GM19372 (cell line): ENCODE measurements around the gene SDF4.

Experiments
- ATAC-seq: cut with Tn5 transposase; IDR thresholded peaks from one replicate; pipeline ENCODE4 v1.9.1; 2021; ENCODE audit warnings: mild to moderate bottlenecking, low read depth, moderate library complexity; ENCODE audit not compliant: unreplicated experiment

SDF4 gene, protein sequence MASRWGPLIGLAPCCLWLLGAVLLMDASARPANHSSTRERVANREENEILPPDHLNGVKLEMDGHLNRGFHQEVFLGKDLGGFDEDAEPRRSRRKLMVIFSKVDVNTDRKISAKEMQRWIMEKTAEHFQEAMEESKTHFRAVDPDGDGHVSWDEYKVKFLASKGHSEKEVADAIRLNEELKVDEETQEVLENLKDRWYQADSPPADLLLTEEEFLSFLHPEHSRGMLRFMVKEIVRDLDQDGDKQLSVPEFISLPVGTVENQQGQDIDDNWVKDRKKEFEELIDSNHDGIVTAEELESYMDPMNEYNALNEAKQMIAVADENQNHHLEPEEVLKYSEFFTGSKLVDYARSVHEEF

DNA sequence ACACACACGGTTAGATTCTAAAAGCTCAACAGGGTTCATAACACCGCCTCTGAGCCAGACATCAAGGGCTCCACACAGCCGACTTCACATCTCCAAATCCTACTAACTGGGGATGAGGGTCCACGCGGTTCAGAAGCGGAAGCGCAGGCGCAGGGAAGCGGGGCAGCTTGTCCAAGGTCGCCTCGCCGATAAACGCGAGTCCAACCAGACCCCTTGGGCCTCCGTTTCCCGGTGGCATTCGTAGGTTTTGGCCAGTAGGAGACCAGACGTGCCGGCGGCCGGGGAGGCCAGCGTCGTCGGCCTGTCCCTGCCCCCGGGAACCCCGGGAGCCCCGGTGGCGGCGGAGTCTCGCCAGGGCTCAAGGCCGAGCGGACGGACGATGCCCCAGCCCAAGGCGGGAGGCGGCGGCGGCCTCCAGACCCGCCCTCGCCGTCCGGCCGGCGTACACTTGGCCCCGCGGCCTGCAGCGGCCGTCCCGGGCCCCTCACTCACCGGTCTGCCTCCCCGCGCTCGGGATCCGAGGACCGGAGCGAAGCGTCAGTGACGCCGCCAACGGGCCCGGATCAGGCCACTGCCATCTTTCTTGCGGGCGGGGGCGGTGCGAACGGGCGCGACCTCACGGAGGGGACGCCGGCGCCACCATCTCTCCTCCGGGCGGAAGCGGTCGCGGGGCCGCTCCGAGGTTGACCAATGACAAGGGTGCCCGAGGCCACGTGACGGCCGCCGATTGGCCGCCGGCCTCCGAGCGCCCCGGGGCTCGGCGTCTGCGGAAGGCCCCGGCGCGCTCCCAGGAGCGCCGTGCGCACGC, at the start of gene SDF4:
SDF4 (minus strand) TSS at position 602 of the 808 bp plus-strand sequence. CDS start 3,229 bp downstream, outside the sequence.
- ATAC-seq, result peak; percentile 96

DNA sequence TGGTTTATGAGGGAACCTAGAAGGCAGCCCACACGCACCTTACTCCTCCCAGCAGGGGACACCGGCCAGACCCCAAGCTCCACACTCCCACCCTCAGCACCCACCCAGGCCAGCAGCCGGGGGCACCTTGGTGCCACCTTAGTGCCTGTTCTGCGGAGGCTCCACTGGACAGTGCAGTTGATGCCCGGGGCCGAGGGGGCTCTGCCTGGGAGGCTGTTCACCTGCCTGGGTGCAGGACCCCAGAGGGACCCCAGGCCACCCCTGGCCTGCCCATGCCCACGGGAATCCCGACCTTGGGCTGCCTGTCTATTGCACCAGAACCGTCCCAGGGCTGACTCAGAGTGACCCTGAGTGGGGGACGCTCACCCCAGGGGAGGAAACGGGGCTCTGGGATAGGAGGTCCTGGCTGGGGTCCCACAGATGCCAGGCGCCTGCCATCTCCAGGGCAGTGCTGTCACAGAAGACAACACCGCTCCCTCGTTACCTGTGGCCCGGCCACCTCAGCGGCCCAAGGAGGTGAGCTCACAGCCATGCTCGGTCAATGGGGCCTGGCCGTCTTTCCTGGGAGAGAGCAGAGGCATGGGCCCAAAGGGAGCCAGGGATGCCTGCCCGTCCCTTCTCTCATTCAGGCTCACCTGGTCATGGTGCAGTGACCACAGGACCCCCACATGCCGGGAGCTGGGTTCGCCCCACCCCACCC, 49.1 kb upstream of the SDF4 start:
- ATAC-seq, result no peak

DNA sequence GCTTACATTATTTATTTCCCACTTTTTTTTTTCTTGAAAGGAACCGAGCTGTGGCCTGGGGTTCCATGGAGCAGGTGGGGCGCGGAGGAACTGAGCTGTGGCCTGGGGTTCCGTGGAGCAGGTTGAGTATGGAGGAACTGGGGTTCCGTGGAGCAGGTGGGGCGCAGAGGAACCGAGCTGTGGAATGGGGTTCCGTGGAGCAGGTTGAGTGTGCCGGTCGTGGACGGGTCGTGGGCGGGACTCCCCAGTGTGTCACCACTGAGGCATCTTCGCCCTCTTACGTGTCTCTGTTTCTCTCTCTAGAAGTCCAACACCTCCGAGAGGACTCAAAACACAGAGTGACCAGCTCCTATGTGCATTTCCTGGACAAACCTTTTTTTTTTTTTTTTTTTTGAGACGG, 47.2 kb upstream of the SDF4 start:
- ATAC-seq, result no peak

DNA sequence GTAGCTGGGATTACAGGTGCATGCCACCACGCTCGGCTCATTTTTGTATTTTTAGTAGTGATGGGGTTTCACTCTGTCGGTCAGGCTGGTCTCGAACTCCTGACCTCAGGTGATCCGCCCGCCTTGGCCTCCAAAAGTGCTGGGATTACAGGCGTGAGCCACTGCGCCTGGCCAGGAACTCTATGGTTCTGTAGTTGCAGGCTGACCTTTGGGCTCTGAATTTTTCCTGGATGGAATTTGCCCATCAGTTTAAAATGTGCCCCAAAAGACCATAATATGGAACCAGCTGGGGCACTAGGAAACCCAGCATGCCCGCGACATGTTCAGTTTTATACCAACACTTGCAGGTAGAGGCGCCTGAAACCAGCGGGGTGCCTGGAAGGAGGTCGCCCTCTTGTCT, 46.8 kb upstream of the SDF4 start:
- no peak for ATAC-seq

DNA sequence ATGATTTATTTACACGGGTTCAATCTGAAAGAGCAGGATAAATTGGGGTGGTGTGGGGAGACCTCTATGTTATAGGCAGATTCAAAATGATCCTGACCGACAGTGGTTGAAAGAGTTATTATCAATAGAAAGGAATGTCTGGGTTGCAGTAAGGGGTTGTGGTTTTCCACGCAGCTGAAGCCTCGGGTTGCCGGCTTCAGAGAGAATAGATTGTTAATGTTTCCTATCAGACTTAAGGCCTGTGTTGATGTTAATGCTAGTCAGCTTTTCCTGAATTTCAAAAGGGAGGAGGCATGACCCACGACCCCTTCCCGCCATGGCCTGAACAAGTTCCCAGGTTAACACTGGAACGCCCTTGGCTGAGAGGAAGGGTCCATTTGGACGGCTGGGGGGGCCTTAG, 44.0 kb upstream of the SDF4 start:
- ATAC-seq, result no peak

DNA sequence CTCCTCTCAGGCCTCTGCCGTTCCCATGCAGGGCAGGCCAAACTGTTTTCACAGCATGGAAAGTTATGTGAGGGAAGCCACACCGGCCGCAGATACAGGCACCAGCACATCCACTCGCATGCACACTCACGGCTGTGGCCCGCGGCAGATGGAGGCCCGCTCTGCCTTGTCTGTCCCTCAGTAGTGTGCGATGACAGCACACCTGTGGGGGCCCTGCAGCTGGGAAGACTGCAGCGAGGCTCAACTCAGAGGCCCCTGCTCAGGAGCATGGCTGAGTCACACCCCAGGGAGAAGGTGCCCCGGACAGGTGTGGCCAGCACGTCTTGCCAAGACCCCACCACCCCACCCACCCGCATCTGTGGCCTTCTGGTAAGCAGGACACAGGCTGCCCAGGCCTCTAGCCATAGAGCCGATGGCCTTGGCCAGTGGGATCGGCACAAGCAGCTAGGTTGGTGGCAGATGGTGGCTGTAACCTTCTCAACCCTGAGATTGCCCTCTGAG, 43.2 kb upstream of the SDF4 start:
- no peak for ATAC-seq

DNA sequence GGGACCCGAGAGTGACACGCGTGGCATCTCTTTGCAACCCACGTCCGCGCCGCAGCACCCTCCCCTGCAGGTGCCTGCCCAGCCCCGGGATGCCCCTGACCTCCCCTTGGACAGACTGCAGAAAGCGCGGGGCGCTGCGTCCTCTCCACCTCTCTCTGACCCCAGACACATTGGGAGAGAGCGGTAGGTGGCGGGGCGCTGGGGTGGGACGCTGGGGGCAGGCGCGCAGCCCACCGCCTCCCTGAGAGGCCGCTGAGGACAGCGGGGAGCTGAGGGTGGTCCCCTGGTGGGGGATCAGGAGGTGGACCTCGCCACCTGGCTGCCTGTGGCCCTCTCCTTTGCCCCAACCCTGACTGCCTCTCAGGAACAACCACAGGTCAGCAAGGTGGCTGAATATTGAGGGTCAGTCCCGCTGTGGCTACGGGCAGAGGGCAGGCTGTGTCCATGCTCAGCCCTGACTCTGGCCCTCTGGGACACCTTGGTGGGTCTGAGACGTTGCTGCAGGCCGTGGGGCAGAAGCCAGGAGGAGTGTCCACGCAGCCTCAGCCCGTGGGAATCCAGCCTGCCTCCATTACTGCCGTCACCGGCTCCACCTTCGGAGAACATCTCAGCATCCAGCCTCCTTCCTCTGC, 42.6 kb upstream of the SDF4 start:
- no peak for ATAC-seq

DNA sequence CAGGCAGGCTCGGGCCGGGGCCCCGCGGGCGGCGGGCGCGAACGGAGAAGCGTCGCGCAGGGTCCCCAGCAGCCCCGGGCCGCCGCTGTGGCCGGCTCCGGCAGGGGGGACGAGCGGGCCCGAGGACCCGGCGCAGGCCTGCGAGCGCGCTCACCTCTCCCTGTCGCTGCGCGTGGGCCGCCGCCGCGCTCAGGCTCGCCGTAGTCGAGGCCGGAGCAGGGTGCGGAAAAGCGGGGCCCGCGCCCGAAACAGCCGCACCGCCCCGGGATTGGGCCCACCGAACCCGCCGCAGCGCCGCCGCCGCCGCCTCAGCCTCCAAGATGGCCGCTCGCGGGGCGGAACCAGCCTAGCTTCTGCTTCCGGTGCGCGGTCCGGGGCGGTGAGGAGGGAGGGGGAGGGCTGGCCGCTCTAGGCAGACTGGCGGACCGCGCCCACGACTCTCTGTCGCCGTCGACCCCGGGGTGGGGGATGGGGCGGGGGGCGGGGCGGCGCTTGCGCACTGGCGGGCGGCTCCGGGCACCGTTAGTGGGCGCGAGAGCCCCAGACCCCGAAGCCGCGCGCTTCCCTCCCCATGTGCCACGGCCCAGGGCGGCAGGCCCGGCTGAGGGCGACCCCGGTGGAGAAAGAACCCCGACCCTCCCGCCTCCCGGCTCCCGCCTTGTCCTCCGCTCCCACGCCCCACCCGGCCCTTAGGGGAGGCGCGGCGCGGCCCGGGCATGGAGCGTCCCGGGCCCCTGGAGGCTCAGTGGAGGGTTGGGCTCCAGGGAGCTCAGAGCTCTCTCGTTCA, 41.9 kb upstream of the SDF4 start, which contains the start of gene UBE2J2:
UBE2J2 (minus strand) TSS at position 343 of the 787 bp plus-strand sequence. CDS start 5,862 bp downstream, outside the sequence.
- peak; percentile 93 for ATAC-seq

DNA sequence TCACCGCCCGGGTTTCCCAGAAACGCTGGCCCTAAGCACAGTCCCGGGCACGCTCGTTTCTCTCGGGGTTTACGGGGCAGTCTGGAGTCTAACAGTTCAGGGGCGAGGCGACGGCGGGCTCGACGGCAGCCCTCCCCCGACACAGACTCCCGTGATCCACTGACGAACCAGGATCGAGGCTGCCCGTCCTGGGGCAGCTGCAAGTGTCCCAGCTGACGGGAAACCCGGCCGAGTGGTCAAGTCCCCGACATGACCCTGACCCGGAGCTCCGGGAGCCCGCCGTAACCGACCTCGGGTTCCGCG, 41.4 kb upstream of the SDF4 start:
- no peak for ATAC-seq

DNA sequence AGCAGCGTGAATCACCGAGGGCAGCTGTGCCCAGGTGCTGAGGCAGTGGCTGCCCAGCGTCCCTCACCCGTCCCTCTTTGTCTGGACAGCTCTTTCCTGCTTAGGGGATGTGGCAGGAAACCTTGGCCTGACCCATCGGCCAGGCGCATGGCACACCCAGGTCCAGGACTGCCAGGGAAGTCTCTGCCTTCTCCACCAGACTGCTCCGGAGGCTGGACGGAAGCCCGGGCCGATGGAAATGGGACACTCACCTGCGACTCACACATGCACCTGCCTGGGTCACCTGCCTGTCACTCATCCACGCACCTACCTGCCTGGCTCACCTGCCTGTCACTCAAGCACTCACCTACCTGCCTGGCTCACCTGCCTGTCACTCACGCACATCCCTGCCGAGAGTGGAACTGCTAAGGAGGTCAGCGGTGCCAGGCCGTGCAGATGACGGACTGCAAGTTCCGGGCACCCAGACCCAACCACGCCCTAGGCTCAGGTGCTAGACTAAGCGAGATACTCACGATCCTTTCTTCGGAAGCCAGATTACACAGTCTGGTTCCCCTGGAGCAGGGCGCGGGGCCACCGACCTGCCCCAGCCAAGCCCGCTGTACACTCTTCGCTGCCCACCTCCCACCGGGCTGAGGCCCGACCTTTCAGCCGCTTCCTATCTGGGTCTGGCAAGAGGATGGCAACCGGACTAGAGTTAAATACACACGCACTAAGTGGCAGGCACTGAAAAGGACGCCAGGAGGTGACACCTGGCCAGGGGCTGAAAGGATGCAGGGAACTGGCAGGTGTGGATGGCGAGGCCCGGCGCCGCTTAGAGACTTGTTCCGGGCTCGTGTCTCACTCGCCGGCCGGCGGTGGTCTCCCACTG, 40.8 kb upstream of the SDF4 start:
- ATAC-seq, result no peak

DNA sequence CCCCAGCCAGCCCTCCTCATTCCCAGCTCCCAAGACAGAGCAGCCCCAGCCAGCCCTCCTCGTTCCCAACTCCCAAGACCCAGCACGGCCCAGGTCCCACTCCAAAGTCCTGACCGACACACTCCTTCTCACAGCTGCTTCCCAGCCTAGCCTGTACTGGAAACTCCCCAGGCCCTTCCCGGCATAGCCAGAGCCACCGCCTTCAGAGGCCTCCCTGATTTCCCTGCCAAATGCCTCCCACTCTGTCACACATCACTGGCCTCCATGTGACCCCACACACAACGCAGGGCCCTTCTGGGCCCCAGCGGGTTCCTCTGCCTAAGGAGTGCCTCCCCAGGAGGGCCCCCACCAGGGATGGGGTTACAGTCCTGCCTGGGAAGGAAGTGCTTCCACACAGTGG, 39.0 kb upstream of the SDF4 start:
- ATAC-seq, result no peak

DNA sequence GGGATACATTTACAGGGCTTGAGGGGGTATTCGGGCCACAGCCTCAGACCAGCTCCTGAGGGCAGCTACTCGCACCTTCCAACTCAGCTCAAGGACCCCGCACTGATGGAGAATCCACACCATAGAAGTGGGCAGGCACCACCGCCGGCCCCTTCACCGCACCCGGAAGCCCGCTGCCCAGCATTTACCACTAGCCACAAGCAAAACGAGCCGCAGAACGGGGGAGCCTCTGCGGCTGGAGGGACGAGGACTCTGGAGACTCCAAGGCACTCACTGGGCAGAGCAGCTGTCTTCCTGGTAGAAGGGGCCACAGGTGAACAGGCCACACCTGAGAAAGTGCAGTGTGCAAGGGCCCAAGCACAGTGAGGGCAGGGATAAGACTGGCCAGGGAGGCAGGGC, 36.5 kb upstream of the SDF4 start:
- ATAC-seq, result no peak

DNA sequence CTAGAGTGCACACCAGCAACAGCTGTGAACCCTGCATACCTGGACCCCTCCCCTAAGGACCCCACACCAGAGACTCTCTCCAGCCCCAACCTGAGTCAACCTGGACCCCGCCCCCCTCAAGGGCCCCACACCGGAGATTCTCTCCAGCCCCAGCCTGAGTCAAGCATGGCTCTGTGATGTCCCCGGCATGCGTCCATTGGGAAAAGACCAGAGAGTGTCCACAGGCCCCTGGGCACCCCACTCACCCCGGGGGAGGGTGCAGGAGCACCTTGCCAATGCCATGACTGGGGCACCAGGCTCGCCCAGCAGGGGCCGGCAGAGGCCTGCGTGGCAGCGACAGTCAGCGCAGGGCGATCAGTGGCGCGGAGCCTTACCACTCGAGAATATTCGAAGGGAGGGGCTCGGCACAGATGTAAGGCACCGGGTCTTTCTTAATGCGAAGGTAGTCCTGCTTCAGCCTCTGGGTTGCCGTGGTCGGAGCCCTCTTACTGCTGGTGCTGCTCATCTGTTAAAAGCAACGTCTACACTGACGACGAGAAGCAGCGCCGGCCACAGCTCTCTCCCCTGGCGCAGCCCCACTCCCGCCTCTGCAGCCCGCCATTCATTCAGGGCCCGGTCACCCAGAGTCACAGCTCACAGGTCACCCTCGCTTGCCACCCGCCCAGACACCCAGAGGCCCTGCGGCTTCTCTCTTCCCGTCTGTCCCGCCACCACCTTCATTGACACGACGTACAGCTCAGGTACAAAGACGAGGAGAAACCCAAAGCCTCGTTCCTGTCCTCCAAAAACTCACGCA, 35.9 kb upstream of the SDF4 start:
- no peak for ATAC-seq

DNA sequence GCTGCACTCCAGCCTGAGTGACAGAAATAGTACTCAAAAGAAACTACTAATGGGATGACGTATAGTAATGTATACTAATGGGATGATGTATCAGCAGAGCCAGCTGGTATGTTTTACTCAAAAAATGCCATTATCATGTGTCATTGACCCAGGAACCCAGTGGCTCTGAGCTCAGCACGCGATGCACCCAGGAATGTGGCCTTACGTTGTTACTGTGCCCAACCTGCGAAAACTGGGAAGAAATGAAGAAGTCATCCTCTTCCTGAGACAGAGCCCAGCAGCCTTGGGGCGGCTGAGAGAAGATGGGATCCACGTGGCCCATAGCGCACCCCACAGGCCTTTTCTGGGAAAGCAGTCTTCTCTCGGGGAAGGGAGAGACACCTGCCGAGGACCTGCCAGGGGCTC, 33.1 kb upstream of the SDF4 start:
- no peak for ATAC-seq

DNA sequence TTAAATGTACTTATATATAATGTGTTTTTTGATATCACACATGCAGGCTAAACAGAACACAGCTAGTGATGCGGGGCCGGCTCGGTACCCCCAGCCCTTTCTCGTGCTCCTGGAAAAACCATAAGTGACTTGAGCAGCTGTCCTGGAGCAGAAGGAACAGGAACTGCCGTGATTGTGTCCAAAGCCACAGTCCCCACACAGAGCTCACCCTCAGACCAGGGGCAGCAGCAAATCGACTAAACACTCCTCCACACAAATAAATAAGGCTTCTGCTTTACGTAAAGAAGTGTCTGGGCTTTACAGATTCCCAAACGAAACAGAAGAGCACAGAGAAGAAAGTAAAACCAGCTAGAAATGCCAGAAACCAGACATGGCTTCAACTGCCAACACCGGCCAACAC, 32.2 kb upstream of the SDF4 start:
- ATAC-seq, result no peak

DNA sequence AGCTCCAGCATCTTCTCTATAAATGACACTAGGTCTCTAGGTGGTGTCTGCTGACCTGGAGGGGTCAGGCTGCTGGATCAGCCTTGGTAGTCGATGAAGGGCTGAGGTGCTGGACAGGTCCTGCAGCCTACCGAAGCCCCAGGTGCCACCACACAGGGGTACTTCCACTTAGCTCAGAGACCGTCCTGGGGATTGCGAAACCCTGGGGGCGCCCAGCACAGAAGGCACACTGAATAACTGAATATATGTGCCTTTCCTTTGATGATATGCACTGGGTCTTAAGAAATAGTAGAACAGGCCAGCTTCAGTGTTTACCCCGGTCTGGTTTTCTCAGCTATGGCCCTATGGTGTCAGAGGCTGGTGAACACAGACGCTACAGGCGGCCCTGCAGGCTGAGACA, 31.0 kb upstream of the SDF4 start:
- ATAC-seq, result no peak

DNA sequence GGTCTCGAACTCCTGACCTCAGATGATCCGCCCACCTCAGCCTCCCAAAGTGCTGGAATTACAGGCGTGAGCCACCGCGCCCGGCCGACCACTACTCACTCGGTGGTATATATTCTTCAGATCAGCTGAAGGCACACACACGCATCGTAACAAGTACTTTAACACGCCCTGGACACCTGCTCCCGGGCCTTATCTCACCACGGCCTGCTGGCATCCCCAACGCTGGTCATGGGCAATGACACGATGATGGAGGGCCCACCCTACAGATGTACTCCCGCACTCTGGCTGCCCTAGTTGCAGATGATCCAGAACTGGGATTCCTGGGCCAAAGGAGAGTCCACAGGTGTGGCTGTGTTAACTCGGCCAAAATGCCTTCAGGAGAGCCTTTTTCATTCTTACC, 30.3 kb upstream of the SDF4 start:
- no peak for ATAC-seq

DNA sequence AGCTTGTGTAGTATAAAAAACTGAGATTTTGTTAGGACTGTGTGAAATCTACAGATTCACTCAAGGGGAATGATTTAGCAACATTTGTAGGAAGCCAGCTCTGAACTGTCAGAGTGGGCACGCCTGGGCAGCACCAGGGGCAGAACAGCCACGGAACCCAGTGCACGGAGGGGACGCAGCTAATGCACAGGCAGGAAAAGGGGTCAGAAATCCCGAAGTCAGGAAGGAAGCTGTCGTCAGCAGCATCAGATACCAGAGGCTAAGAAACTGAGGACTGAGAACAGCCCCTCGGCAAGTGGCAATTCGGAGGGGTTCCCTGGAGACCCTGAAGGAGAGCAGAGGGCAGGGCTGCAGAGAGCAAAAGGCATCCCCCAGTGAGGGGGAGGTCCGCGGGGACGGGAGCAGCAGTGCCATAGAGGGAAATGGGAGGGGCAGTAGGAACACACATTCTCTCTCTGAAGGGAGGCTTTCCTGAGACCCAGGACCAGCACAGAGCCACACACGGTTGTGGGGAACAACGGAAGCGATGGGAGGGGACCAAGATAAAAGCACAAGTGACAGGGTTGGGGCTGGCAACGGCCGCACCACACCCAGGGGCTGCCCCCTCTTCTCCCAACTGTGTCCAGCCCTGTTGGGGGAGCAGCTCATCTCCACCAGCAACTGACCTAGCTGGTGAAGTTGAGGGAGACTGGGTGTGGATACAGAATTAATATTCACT, 29.2 kb upstream of the SDF4 start:
- ATAC-seq, result no peak
